ENCODE data around the gene SMYD4. TPM values are rescaled to one million over a fixed set of nuclear protein-coding genes. Genes with fewer than 3 reads are reported as not detected.

Gene SMYD4
- total RNA-seq, 2 donors from 2014 or later: 13.6 to 14.7 TPM

GRCh38 chr17:1764284-1764683 lies 65.4 kb downstream of the SMYD4 start:
- Histone ChIP-seq H3K4me1 (replicated peaks) (no peaks in the 10 kb centered on the region), H3K36me3 (no peaks in the 10 kb centered on the region), H3K4me3 (no peak overlapping the region), H3K9me3 (no peaks in the 10 kb centered on the region), H3K27ac (peak overlapping the region; percentile 82 to 89), H3K27me3 (replicated peaks; ENCODE audit: insufficient read depth) (no peaks in the 10 kb centered on the region)
- WGBS: 8% methylated on average over 11 of the region's 11 CpGs
- intact Hi-C loops (cut with DNase I): no loop called here
- TF ChIP-seq POLR2A (IDR thresholded peaks at IDR 0.05): no peak
- no peak for TF ChIP-seq CTCF (IDR thresholded peaks at IDR 0.05)
- peak; percentile 90 for TF ChIP-seq POLR2AphosphoS5 (IDR thresholded peaks at IDR 0.05)
- peak; percentile 79 for DNase-seq (ENCODE audit: low spot score)

- no peaks in the 10 kb centered on the region for H3K4me1 ChIP-seq (replicated peaks)
- H3K9me3 ChIP-seq: no peaks in the 10 kb centered on the region
- TF ChIP-seq POLR2A (IDR thresholded peaks at IDR 0.05) (no peak), POLR2AphosphoS5 (IDR thresholded peaks at IDR 0.05) (peak; percentile 58), CTCF (IDR thresholded peaks at IDR 0.05) (no peak)
- H3K36me3 ChIP-seq: no peaks in the 10 kb centered on the region
- intact Hi-C loops (cut with DNase I): no loop called here
- DNase-seq (ENCODE audit: low spot score): peak; percentile 57
- 38% methylated on average over 22 of the region's 22 CpGs for WGBS
- H3K4me3 ChIP-seq: peak overlapping the region; percentile 29 to 30
- peak overlapping the region; percentile 82 to 89 for H3K27ac ChIP-seq
- H3K27me3 ChIP-seq (replicated peaks; ENCODE audit: insufficient read depth): no peaks in the 10 kb centered on the region
These were observed 66.5 kb downstream of the SMYD4 start for GRCh38 chr17:1762901-1763898.

DNA sequence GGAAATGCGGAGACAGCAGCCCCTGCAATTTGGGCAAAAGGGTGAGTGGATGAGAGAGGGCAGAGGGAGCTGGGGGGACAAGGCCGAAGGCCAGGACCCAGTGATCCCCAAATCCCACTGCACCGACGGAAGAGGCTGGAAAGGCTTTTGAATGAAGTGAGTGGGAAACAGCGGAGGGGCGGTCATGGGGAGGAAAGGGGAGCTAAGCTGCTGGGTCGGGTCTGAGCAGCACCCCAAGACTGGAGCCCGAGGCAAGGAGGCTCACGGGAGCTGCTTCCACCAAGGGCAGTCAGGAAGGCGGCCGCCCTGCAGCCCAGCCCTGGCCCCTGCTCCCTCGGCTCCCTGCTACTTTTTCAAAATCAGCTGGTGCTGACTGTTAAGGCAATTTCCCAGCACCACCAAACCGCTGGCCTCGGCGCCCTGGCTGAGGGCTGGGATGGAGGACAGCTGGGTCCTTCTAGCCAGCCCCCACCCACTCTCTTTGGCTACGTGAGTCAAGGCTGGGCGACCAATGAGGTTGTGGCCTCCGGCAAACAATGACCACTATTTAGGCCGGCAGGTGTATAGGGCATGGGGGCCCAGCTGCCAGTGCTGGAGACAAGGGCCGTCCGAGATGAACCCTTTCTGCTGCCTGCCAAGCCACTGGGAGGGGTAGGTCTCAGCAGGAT lies 67.3 kb downstream of the SMYD4 start:
- no peak for DNase-seq (ENCODE audit: low spot score)
- no peaks in the 10 kb centered on the region for H3K4me1 ChIP-seq (replicated peaks)
- H3K36me3 ChIP-seq: no peaks in the 10 kb centered on the region
- intact Hi-C loops (cut with DNase I): no loop called here
- no peaks in the 10 kb centered on the region for H3K9me3 ChIP-seq
- no peaks in the 10 kb centered on the region for H3K27me3 ChIP-seq (replicated peaks; ENCODE audit: insufficient read depth)
- H3K27ac ChIP-seq: peak overlapping the region; percentile 82 to 89
- no peak for TF ChIP-seq POLR2AphosphoS5 (IDR thresholded peaks at IDR 0.05)
- no peak for TF ChIP-seq CTCF (IDR thresholded peaks at IDR 0.05)
- TF ChIP-seq POLR2A (IDR thresholded peaks at IDR 0.05): no peak
- WGBS: 36% methylated on average over 19 of the region's 21 CpGs
- peak overlapping the region; percentile 29 to 30 for H3K4me3 ChIP-seq

DNA sequence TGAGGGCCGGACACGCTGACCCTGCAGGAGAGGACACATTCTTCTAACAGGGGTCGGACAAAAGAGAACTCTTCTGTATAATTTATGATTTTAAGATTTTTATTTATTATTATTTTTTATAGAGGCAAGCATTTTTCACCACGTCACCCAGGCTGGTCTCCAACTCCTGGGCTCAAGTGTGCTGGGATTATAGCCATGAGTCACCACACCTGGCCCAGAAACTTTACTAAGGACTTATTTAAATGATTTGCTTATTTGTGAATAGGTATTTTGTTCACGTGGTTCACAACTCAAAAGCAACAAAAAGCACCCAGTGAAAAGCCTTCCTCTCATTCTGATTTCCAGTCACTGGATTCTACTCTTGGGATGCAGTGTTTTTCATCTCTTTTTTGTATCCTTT lies 70.2 kb downstream of the SMYD4 start:
- Histone ChIP-seq H3K4me3 (no peak overlapping the region), H3K36me3 (no peaks in the 10 kb centered on the region), H3K27ac (peak overlapping the region; percentile 34 to 57), H3K9me3 (no peaks in the 10 kb centered on the region), H3K27me3 (replicated peaks; ENCODE audit: insufficient read depth) (no peaks in the 10 kb centered on the region), H3K4me1 (replicated peaks) (no peaks in the 10 kb centered on the region)
- no peak for DNase-seq (ENCODE audit: low spot score)
- TF ChIP-seq CTCF (IDR thresholded peaks at IDR 0.05) (no peak), POLR2A (IDR thresholded peaks at IDR 0.05) (no peak), POLR2AphosphoS5 (IDR thresholded peaks at IDR 0.05) (peak; percentile 51)
- intact Hi-C loops (cut with DNase I): no loop called here
- WGBS: 44% methylated on average over 5 of the region's 5 CpGs

Measured in prostate gland (tissue), 2 donors.